Myocyte (in vitro differentiated cells): ENCODE measurements around the gene TMEM87A. TPM values are rescaled to one million over a fixed set of nuclear protein-coding genes. Genes with fewer than 3 reads are reported as not detected.
A peak's percentile ranks its signal among the peaks of the same experiment; 100 is the strongest.

Source experiments
- DNase-seq: peaks from one replicate; pipeline ENCODE4 v3.0.0-alpha.2; 2012; ENCODE audit warnings: low read depth
- total RNA-seq: library from RNA; depleted of rRNA; stranded (reverse); fragments of >200 nt; gene quantifications from 2 replicates; pipeline ENCODE4 v1.2.3, GENCODE V29; 2014

Gene TMEM87A
- total RNA-seq, 1 donor from 2014 or later: 82.5 TPM

GRCh38 chr15:42206406-42206805 lies 66.8 kb downstream of the TMEM87A start:
- no peak for DNase-seq

GRCh38 chr15:42203891-42204290 lies 69.3 kb downstream of the TMEM87A start:
- DNase-seq: no peak

GRCh38 chr15:42202653-42203052 lies 70.6 kb downstream of the TMEM87A start:
- no peak for DNase-seq

GRCh38 chr15:42201801-42202200 lies 71.4 kb downstream of the TMEM87A start:
- DNase-seq: no peak

- no peak for DNase-seq
Measured at GRCh38 chr15:42199126-42199525, 74.1 kb downstream of the TMEM87A start.

- no peak for DNase-seq
Measured at GRCh38 chr15:42198516-42198915, 74.7 kb downstream of the TMEM87A start.

GRCh38 chr15:42194513-42194912 lies 78.7 kb downstream of the TMEM87A start:
- DNase-seq: no peak

- no peak for DNase-seq
Measured at GRCh38 chr15:42193383-42193782, 79.8 kb downstream of the TMEM87A start.

- no peak for DNase-seq
Measured at GRCh38 chr15:42191610-42192346, 81.5 kb downstream of the TMEM87A start.

- DNase-seq: no peak
Measured at GRCh38 chr15:42190370-42190769, 82.9 kb downstream of the TMEM87A start.

- no peak for DNase-seq
Measured at GRCh38 chr15:42185801-42186200, 87.4 kb downstream of the TMEM87A start.

- DNase-seq: no peak
Measured at GRCh38 chr15:42184736-42185135, 88.5 kb downstream of the TMEM87A start.

- peak; percentile 80 for DNase-seq
Measured at GRCh38 chr15:42184296-42184695, 88.9 kb downstream of the TMEM87A start.

- no peak for DNase-seq
Measured at GRCh38 chr15:42182961-42183360, 90.3 kb downstream of the TMEM87A start.

- DNase-seq: no peak
Measured at GRCh38 chr15:42182328-42182886, 90.8 kb downstream of the TMEM87A start.

GRCh38 chr15:42178056-42178455 lies 95.2 kb downstream of the TMEM87A start:
- DNase-seq: no peak

- no peak for DNase-seq
Measured at GRCh38 chr15:42175671-42176070, 97.6 kb downstream of the TMEM87A start.

GRCh38 chr15:42172475-42172874 lies 100.8 kb downstream of the TMEM87A start:
- DNase-seq: no peak

GRCh38 chr15:42171795-42172194 lies 101.4 kb downstream of the TMEM87A start:
- no peak for DNase-seq

- DNase-seq: no peak
Measured at GRCh38 chr15:42171122-42171521, 102.1 kb downstream of the TMEM87A start.

GRCh38 chr15:42166225-42166940 lies 106.8 kb downstream of the TMEM87A start:
- no peak for DNase-seq

- DNase-seq: no peak
Measured at GRCh38 chr15:42165106-42165505, 108.1 kb downstream of the TMEM87A start.
